Endothelial cell of hepatic sinusoid (primary cell): ENCODE measurements around the gene RIT1.

Experiments used
- in situ Hi-C: cut with HindIII; loops from 2 replicates; pipeline ENCODE4 v1.10.0; 2017; ENCODE audit warnings: low sequenced_read_pairs

Gene RIT1

GRCh38 chr1:155896476-155896875 is 14.7 kb downstream of the RIT1 start:
- in situ Hi-C loops = loop anchor here (5.0 kb wide), 1 partner anchor 34 kb away; no protein-coding TSS in a partner anchor

- in situ Hi-C loops = loop anchor here (5.0 kb wide), 1 partner anchor 33 kb away; no protein-coding TSS in a partner anchor
These were observed 15.5 kb downstream of the RIT1 start for GRCh38 chr1:155895617-155896016.

GRCh38 chr1:155893389-155894142 is 17.6 kb downstream of the RIT1 start:
- in situ Hi-C loops = no loop called here

- in situ Hi-C loops = no loop called here
These were observed 18.4 kb downstream of the RIT1 start for GRCh38 chr1:155892796-155893195.

- in situ Hi-C loops = no loop called here
These were observed 20.9 kb downstream of the RIT1 start for GRCh38 chr1:155890251-155890650.

- in situ Hi-C loops = no loop called here
These were observed 21.6 kb downstream of the RIT1 start for GRCh38 chr1:155889566-155889965.

- in situ Hi-C loops = no loop called here
These were observed 22.7 kb downstream of the RIT1 start for GRCh38 chr1:155888481-155888880.

GRCh38 chr1:155884982-155885381 is 26.2 kb downstream of the RIT1 start:
- in situ Hi-C loops = no loop called here

GRCh38 chr1:155884031-155884960 is 26.9 kb downstream of the RIT1 start:
- in situ Hi-C loops = no loop called here

GRCh38 chr1:155882766-155883165 is 28.4 kb downstream of the RIT1 start:
- in situ Hi-C loops = no loop called here

GRCh38 chr1:155882235-155882634 is 28.9 kb downstream of the RIT1 start:
- in situ Hi-C loops = no loop called here

- in situ Hi-C loops = no loop called here
These were observed 30.2 kb downstream of the RIT1 start for GRCh38 chr1:155880950-155881349.

GRCh38 chr1:155880251-155880650 is 30.9 kb downstream of the RIT1 start:
- in situ Hi-C loops = no loop called here

GRCh38 chr1:155877945-155878344 is 33.2 kb downstream of the RIT1 start:
- in situ Hi-C loops = no loop called here

- in situ Hi-C loops = no loop called here
These were observed 37.3 kb downstream of the RIT1 start for GRCh38 chr1:155873860-155874259.

GRCh38 chr1:155872527-155872926 is 38.6 kb downstream of the RIT1 start:
- in situ Hi-C loops = no loop called here

- in situ Hi-C loops = no loop called here
These were observed 39.8 kb downstream of the RIT1 start for GRCh38 chr1:155871390-155871789.

GRCh38 chr1:155867766-155868165 is 43.4 kb downstream of the RIT1 start:
- in situ Hi-C loops = no loop called here

- in situ Hi-C loops = loop anchor here (5.0 kb wide), 2 partner anchors 33 to 62 kb away; no protein-coding TSS in a partner anchor
These were observed 46.8 kb downstream of the RIT1 start for GRCh38 chr1:155864393-155864792.

GRCh38 chr1:155861896-155862295 is 49.3 kb downstream of the RIT1 start:
- in situ Hi-C loops = loop anchor here (5.0 kb wide), 2 partner anchors 35 to 60 kb away; no protein-coding TSS in a partner anchor

GRCh38 chr1:155860970-155861510 is 50.1 kb downstream of the RIT1 start:
- in situ Hi-C loops = loop anchor here (5.0 kb wide), 2 partner anchors 36 to 59 kb away; no protein-coding TSS in a partner anchor
